NCI-H2227 (cell line): Measurements from ENCODE around the gene PCDHA10.

Experiments used
- DNase-seq: peaks from one replicate; lab custom pipeline; 2025; ENCODE audit not compliant: unreplicated experiment; lab: John Stamatoyannopoulos, UW

Gene PCDHA10

DNA sequence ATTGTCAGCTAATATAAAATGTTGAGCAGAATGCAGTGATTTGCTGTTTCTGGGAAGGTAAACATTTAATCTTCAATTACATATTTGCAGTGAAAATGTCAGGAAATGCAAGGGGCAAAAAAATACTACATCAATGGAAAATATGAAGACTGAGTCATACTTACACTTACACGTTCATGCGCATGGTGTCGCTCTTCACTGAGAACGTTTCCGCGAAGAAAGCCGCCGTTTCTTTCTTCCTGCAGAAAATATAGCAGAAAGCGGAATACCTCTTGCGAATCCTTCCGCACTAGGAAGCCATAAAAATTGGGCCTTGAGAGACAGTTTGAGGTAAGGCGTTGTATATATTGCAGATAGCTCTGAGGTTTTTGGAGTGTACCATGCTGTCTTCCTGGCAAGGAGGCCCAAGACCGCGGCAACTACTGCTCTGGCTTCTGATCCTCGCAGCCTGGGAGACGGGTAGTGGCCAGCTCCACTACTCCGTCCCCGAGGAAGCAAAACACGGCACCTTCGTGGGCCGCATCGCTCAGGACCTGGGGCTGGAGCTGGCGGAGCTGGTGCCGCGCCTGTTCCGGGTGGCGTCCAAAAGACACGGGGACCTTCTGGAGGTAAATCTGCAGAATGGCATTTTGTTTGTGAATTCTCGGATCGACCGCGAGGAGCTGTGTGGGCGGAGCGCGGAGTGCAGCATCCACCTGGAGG, 26.3 kb downstream of the PCDHA10 start, which contains the start of gene PCDHA13:
Gene PCDHA13 (plus strand): TSS at position 236 of the 702 bp plus-strand sequence. CDS start 145 bp downstream, at position 381.
- DNase-seq = no peak

GRCh38 chr5:140882591-140882899, 26.8 kb downstream of the PCDHA10 start:
- no peak for DNase-seq

DNA sequence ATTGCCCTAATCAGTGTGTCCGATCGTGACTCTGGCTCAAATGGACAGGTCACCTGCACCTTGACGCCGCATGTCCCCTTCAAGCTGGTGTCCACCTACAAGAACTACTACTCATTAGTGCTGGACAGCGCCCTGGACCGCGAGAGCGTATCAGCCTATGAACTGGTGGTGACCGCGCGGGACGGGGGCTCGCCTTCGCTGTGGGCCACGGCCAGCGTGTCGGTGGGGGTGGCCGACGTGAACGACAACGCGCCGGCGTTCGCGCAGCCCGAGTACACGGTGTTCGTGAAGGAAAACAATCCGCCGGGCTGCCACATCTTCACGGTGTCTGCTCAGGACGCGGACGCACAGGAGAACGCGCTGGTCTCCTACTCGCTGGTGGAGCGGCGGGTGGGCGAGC, 27.7 kb downstream of the PCDHA10 start:
- DNase-seq = no peak

- DNase-seq = no peak
These were observed 28.4 kb downstream of the PCDHA10 start for GRCh38 chr5:140883927-140884697.

GRCh38 chr5:140916325-140916724, 60.6 kb downstream of the PCDHA10 start:
- DNase-seq = no peak
